Mammary epithelial cell (primary cell): ENCODE data around the gene SCUBE1.

Source experiments
- EZH2 ChIP-seq: IDR thresholded peaks from 2 replicates; pipeline ENCODE4 v1.6.1; 2012; ENCODE audit warnings: low read length, inconsistent platforms, borderline replicate concordance
- TF ChIP-seq, protein P1 (sequence below), 2 donors: IDR thresholded peaks in 1 of 2; conservative IDR thresholded peaks in 1 of 2; 2 replicates each; pipeline ENCODE4 v1.5.1; 2011 to 2012; ENCODE audit warnings: inconsistent platforms in 2 of 2, low read length in 2 of 2, mild to moderate bottlenecking in 2 of 2, control low read depth in 1 of 2, low read depth in 1 of 2; ENCODE audit not compliant: insufficient read depth in 1 of 2; ENCODE audit errors: extremely low read depth in 1 of 2

DNA sequence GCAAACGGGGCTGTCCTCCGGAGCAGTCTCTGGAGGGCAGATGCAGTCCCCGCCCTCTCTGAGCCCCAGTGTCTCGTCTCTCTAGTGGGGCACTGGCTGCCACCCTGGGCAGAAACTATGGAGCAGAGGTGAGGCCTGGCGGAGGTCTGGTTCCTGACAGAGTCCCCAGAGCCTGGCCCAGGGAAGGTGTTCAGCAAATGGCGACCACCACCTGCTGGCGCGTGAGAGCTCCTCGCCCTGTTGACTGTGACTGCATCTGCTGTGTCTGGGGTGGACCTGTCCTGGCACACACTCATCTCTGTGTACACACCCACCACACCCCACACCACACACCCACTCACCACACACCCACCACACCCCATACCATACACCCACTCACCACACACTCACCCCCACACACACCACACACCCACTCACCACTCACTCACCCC, 137.9 kb downstream of the SCUBE1 start:
- TF ChIP-seq EZH2, result no peak
- TF ChIP-seq, protein P1, sequence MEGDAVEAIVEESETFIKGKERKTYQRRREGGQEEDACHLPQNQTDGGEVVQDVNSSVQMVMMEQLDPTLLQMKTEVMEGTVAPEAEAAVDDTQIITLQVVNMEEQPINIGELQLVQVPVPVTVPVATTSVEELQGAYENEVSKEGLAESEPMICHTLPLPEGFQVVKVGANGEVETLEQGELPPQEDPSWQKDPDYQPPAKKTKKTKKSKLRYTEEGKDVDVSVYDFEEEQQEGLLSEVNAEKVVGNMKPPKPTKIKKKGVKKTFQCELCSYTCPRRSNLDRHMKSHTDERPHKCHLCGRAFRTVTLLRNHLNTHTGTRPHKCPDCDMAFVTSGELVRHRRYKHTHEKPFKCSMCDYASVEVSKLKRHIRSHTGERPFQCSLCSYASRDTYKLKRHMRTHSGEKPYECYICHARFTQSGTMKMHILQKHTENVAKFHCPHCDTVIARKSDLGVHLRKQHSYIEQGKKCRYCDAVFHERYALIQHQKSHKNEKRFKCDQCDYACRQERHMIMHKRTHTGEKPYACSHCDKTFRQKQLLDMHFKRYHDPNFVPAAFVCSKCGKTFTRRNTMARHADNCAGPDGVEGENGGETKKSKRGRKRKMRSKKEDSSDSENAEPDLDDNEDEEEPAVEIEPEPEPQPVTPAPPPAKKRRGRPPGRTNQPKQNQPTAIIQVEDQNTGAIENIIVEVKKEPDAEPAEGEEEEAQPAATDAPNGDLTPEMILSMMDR (conservative IDR thresholded peaks at IDR 0.05 in 1 of 2, IDR thresholded peaks at IDR 0.05 in 1 of 2; ENCODE audit: extremely low read depth in 1 of 2, insufficient read depth in 1 of 2, low read depth in 1 of 2, low read length in 2 of 2), result no peak
